ENCODE measurements around the gene CD109.

DNA sequence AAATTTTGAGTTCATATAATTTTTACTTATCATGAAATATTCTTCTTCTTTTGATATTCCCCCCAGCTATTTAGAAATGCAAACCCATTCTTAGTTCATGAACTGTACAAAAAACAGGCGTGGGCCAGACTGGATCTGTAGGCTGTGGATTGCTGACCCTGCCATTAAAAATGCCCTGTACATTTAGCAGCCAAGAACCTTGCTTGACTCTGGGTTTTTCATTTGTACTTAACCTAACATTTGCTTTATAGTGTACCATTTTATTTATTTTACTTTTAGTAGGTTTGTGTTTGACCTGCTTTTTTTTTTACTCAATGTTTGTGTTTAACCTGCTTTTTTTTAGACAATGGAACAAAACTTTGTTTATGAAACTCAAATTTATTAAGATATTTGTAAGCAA is 14.9 kb downstream of the CD109 start:
- TF ChIP-seq, protein P1, sequence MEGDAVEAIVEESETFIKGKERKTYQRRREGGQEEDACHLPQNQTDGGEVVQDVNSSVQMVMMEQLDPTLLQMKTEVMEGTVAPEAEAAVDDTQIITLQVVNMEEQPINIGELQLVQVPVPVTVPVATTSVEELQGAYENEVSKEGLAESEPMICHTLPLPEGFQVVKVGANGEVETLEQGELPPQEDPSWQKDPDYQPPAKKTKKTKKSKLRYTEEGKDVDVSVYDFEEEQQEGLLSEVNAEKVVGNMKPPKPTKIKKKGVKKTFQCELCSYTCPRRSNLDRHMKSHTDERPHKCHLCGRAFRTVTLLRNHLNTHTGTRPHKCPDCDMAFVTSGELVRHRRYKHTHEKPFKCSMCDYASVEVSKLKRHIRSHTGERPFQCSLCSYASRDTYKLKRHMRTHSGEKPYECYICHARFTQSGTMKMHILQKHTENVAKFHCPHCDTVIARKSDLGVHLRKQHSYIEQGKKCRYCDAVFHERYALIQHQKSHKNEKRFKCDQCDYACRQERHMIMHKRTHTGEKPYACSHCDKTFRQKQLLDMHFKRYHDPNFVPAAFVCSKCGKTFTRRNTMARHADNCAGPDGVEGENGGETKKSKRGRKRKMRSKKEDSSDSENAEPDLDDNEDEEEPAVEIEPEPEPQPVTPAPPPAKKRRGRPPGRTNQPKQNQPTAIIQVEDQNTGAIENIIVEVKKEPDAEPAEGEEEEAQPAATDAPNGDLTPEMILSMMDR (IDR thresholded peaks at IDR 0.05): no peak
- no peak for TF ChIP-seq POLR2A (IDR thresholded peaks at IDR 0.05)
